NCI-H524 (cell line): ENCODE data around the gene CGA.

Source experiments
- DNase-seq, 2 experiments: peaks; one replicate each; lab custom pipeline; 2025; lab: John Stamatoyannopoulos, UW

CGA gene

DNA sequence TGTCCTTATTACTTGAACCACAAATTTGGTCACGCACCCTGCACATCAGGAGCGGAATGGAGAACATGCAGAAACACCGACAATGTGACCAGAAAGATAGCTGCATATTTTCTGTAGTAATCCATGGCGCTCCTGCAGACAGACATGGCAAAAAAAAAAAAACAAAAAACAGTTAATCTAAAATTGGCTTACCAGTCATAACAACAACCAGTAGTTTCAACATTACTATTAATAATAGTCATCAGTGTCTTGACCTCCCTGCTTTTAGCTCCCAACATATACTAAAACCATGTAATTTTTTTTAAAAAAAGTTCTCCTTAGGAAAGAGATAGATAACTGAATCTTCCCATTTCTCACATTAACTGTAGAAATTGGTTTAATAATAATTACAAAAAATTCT lies 6.8 kb downstream of the CGA start:
- DNase-seq = no peak

DNA sequence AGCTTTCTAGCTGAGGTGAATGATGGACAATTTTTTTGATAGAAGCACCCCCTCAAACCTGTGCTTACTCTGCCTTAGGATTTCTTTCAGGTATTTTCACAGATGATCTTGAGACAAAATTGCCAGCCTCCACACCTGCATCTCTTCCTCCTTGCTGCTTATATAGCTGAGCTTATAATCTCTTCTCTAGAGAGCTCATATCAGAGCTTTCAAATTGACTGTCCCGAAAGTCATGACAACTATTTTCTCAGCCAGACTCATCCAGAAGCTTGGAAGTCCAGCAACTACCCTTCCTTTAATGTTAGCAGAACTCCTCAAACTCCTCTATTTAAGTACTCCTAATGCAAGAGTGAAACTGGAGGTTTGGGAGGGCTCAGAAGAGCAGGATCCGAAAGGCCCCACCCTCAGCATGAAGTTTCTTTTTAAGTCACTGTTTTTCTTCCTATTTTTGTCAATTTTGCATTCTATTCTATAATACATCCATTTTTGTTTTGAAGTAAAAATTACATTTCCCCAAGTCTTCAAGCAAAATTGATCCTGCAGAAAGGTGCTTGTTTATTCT lies 12.7 kb downstream of the CGA start:
- DNase-seq = no peak

DNA sequence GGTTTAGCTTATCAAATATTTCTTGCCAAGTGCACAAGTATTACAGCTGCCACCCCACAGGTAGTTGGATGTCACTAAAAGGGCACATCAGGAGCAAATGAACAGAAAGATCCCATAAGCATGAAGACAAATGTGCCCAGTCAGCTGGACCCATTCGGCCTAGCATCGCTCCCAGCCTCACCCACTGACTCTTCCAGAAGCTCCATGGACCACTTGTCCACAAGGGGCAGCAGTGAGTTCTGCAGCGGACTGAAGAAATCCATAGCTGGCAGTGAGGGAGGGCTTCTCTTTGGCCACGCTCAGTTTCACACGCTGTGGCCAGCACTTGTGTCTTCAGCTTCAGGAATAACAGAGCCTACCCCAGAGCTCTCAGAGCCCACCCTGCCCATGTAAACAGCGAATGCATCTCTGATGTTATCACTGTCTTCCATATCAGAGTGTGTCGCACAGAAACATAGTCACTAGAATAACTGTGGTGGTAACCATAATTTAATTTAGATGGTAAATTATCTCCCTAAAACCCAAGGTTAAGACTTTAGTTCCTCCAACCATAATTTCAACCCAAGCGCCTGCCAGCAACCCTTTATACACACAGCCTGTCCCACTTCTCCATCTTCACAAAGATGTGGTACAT lies 15.8 kb downstream of the CGA start:
- peak; percentile 65 to 77 for DNase-seq

DNA sequence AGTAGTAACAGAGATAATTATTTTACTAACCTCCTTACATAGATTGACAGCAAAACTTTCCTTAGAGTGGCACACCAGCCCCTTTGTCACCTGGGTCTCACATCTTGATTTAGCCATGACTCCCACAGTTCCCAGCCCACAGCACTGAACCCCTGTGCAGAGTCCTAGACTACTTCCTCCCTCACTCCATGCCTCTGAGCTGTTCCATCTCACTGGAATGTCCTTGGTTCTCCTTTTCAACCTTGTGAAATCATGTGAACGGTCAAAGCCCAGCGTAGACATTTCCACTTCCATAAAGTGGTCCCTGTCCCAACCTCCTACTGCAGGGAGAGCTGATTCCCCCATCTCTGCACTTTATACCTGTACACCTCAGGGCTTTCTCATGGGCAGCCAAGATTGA lies 19.7 kb downstream of the CGA start:
- no peak for DNase-seq

DNA sequence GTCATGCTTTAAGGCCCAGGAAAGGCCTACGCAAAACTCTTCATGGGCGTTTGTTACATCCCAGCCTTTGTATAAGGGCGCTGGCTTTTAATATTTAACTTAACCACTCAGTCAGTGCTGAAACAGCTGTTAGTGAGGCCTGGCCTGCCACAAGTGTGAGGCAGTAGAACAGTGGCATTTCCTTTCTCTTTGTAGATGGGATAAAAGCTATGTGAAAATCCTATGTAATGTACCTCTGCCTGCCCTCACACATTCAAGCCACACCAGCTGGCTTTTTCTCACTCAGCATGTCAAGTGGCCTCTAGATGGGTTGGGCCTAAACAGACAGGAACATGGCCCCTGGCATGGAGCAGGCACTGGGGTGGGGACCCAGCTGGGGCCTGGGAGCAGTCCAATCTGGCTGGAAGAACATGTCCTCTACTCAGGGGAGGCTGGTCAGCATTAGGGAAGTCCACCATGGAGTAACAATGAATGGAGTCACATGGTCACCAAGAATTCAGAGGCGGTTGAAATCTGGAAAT lies 20.7 kb downstream of the CGA start:
- peak; percentile 6 to 69 for DNase-seq

DNA sequence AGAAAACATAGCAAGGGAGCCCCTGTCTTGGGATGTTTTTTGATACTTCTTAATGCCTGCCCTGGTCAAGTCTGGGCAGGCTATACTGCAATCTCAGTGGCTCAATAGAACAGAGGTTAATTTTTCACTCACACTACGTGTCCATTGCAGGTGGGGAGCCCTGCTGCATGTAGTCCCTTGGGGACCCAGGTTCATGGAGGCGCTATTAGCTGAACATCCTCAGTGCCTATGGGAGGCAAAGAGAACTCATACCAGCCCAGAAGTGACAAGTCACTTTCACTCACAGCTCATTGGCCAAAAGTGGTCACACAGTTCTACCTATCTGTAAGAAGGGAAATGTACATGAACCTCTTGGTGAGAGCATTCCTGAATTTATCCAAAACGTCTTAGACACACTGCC lies 23.2 kb downstream of the CGA start:
- no peak for DNase-seq

DNA sequence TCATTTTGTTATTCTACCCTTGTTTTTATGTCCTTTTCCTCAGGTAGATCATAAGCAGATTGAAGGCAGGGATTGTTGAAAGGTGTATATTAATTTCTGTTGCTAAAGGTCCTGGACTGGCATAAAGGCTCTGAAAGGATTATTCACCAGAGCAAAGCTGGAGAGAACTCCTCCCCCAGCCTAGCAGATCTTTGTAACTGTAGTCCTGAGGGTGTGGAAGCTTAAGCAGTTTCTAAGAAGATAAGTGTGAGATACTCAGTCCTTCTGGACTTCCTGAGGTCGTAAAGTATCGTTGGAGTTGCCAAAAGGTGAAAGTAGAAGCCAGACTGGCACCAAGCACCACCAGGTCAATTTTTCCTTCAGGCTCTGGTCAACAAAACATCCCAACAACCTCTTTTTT lies 24.2 kb downstream of the CGA start:
- no peak for DNase-seq

DNA sequence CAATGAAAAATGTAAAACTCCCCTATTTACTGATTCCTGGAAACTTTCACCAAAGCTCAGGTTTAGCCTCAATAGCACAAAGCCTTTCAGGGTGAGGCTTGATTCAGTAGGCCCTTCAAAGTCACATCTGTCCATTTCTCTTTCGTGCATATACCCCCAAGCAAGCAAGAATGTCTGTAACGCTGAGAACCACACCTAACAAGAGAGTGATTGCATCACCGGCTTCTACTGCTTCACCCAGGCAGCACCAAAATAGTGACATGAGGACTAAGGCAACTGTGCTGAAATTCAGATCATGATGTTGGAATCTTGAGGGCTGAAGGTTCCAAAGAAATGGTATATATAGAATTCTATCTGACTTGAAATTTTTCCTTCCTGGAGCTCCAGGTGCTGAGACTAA lies 26.1 kb downstream of the CGA start:
- no peak for DNase-seq

DNA sequence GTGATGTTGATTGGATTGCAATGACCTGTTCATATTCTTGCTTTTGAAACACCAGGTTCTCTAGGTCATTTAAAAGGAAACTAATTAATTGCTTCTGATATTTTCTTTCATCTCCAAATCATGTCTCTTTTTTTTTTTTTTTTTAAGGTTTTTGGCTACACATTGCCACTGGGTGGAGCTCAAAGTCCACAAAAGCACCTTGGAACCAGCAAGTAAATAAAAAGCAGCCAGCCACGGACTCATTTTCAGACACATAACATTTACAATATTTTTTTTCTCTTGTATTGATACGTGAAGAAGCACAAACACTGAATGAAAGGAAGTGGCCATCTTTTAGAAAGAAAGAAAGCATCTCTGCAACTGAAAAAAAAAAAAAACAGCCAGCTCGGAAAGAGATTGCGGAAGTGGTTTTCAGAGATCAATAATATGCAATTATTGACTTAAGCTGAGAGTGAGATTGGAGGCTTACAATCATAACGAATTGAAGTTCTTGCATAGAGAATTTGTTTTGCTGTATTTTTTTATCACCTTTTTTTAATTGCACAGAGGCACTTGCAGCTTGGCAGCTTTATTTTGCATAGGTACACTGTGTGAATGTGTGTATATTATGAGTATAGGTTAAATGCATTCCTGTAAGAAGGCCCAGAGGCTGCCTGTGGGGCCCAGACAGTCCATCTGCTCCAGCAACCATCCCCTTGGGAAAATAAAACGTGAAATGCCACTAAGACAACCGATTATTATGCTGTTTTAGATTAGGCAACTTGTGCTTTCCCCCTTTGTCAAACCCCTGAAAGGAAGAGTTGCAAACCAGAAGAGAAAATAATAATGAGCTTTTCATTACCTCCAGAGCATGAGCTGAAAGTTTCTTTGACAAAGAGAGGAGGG lies 28.2 kb downstream of the CGA start:
- peak; percentile 11 to 67 for DNase-seq

DNA sequence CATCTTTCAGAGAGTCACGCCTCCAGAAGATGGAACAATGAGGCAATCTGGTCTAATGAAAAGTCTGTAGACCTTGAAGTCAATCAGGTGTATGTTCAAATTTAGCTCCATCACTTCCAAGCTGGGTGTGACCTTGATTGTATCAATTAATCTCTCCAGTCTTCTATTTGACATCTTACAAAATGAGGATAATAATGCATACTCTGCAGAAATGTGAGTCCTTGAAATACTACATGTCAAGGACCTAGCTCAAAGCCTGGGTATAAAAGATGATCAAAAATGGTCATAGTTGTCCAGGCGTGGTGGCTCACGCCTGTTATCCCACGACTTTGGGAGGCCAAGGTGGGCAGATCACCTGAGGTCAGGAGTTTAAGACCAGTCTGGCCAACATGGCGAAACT lies 29.8 kb downstream of the CGA start:
- DNase-seq = no peak

DNA sequence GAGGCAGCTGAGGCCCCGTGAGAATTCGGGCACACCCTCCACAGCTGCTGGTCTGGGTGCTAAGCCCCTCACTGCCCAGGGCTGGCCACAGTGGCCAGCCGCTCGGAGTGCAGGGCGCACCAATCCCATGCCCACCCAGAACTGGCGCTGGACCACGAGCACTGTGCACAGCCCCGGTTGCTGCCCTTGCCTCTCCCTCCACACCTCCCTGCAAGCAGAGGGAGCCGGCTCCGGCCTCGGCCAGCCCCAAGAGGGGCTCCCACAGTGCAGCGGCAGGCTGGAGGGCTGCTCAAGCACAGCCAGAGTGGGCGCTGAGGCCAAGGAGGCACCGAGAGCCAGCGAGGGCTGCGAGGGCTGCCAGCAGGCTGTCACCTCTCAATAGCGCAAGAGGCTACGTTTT lies 35.0 kb downstream of the CGA start:
- DNase-seq = no peak

DNA sequence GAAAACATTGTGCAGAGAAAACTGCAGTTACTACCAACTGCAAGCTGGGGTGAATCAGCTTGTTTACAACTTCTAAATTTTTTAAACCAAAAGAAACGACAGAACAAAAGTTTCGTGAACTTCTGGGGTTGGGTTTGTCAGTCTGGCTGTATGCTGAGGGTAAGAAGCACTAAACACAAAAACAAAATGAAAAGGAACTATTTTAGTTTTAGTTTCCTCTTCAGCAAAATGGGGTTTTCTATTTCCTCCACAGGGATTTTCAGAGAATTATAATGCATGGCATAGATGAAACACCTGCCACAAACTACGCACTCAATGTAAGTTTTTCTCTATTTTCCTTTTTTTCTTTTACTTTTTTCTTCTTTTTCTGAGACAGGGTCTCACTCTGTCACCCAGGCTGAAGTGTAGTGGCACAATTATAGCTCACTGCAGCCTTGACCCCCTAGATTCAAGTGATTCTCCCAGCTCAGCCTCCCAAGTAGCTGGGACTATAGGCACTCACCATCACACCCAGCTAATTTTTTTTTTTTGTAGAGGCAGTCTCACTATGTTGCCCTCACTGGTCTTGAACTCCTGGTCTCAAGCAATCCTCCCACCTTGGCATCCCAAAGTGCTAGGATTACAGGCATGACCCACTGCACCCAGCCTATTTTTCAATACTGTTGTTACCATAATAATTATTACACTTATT lies 40.6 kb downstream of the CGA start:
- no peak for DNase-seq

DNA sequence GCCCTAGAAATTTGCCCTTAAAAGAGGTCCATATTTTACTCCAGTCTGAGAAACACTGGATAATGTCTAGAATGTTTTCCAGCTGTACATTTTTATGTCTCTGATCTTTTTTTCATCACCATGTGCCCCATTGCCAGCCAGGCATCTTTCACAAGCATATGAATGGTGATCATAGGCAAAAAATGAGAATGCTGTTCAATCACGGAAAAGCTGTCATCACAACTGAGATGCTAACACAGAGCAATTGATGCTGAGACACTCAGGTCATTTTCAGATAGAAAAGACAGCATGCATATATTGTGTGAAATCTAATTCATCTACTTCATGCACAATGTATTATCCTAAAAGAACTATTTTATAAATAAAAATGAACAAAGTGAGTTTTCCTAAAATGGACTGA lies 41.6 kb downstream of the CGA start:
- DNase-seq = no peak

DNA sequence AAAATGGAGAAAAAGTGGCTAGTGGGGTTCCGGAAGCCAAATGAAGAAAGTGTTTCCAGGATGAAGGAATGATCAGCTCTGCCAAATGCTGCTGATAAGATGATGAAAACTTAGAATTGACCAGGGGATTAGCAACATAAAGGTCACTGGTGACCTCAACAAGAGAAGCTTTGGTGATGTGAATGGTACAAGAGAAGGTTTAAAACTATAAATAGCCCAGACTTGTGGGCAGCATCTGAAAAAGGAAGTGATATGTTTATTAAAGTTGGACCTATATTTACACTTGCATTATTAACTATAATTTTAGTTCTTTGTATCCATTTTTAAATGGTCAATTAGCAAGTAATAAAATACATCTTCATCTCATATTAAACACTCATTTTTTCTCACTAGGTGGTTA lies 45.1 kb downstream of the CGA start:
- no peak for DNase-seq

DNA sequence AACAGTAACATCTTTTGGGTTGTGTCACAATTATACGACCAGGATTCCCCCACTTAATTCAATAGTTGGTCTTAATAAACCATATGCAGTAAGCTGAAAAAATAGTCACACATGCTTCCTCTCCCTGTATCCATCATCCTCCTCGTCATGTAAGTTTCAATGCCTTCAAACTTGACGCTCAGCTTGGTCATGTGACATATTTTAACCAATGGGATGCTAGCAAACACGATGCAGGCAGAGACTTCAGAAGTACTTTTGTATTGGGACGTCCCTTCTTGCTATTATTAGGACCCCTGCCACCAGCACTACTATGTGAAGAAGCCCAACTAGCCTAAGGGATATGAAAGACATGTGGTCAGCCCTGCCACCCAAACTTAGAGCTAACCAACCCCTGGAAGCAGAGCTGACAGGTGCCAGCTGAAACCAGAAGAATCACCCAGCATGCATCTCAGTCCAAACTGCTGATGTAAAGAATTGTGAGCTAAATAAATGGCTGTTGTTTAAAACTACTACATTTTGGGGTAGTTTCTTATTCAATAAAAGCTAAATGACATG lies 49.3 kb downstream of the CGA start:
- DNase-seq = no peak

DNA sequence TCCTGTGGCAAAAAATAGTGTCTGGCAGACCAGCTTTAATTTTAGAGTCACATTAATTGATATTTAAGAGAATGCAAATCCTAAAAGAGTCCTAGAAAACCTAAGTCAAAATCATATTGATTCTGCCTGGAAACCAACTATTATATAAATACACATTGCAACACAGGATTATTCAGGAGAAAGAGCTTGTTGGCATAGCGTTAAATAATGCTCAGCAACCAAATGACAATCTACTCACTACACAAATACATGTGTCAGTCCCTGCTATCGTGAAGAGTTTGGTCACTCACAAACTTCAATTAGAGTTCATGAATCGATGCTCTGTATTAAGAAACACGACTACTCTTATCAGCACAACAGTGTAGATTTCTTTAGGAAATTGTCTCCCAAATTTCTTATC lies 54.2 kb downstream of the CGA start:
- DNase-seq = no peak
